Calu3 (cell line): ENCODE measurements around the gene RPP25L. TPM values are rescaled to one million over a fixed set of nuclear protein-coding genes. Genes with fewer than 3 reads are reported as not detected.
A peak's percentile ranks its signal among the peaks of the same experiment; 100 is the strongest.

ENCODE experiments used
- BruUV-seq: library from RNA; stranded (reverse); fragments of 400-500 nt; replicated peaks from 2 replicates; lab custom pipeline; 2021; lab: Mats Ljungman, UMichigan
- CTCF ChIA-PET: fragments of 300-600 bp; sonication (Branson Sonifier 250); formaldehyde crosslinking; loops from one replicate; lab custom pipeline; 2022; ENCODE audit warnings: antibody characterized with exemption; lab: Charles Lee
- DNase-seq: peaks from one replicate; pipeline ENCODE4 v3.0.0; 2022
- H3K27ac Mint-ChIP-seq: one replicate; pipeline ENCODE4 v1.8.0; 2022; ENCODE audit warnings: mixed read lengths; ENCODE audit not compliant: unreplicated experiment
- H3K27me3 Mint-ChIP-seq: one replicate; pipeline ENCODE4 v1.8.0; 2022; ENCODE audit warnings: mixed read lengths; ENCODE audit not compliant: unreplicated experiment
- H3K36me3 Mint-ChIP-seq: one replicate; pipeline ENCODE4 v1.8.0; 2022; ENCODE audit warnings: mild to moderate bottlenecking, moderate library complexity, mixed read lengths; ENCODE audit not compliant: insufficient read depth, unreplicated experiment
- H3K4me1 Mint-ChIP-seq: one replicate; pipeline ENCODE4 v1.8.0; 2022; ENCODE audit warnings: mild to moderate bottlenecking, low read depth, mixed read lengths; ENCODE audit not compliant: unreplicated experiment
- H3K4me3 Mint-ChIP-seq: one replicate; pipeline ENCODE4 v1.8.0; 2022; ENCODE audit warnings: mild to moderate bottlenecking, low read depth, moderate library complexity, mixed read lengths; ENCODE audit not compliant: unreplicated experiment
- H3K9me3 Mint-ChIP-seq: one replicate; pipeline ENCODE4 v1.8.0; 2022; ENCODE audit warnings: low read depth, mixed read lengths; ENCODE audit not compliant: unreplicated experiment
- intact Hi-C: fragments of 100-400 bp; cut with micrococcal nuclease; formaldehyde crosslinking; loops from one replicate; pipeline ENCODE4 v1.10.0; 2022; ENCODE audit not compliant: unreplicated experiment
- total RNA-seq: library from RNA; stranded (reverse); gene quantifications from 2 replicates; pipeline ENCODE4 v1.2.3, GENCODE V29; 2022
- TF ChIP-seq, protein P1 (sequence below): fragments of 200-600 bp; IDR thresholded peaks from one replicate; pipeline ENCODE4 v1.8.0; 2022; ENCODE audit warnings: antibody characterized with exemption; ENCODE audit not compliant: unreplicated experiment

Gene RPP25L
- total RNA-seq, 1 experiment from 2014 or later, result 17.6 TPM

DNA sequence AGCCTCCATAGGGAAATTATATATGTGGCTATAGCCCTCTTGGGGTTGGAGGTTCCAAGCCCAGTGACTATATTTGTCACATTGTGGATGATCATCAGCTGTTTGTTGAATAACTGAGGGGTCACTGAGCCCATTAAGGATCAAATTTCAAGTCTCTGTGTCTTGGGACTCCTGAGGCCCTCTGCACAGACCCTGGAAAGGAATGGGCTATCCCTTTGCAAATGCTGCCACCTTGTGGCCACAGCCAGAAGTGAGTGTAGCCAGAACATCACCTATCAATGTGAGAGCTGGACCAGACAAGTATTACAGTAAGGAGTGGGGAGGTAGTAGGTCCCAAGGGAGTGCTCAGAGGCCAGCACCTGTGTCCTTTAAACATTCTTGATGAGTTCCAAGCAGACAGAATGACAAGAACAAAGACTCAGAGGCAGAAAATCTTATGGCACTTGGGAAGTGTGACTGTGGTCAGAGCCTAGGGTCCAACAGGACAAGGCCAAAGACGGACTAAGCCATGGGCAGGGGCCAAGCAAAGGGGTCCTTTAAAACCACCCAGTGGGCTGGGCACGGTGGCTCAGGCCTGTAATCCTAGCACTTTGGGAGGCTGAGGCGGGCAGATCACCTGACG, 8.2 kb downstream of the RPP25L start:
- CTCF ChIA-PET, result interaction anchor here (0.6 to 1.4 kb wide), 11 partner anchors 8 to 310 kb away, joined by 3 to 7 read pairs (median 4); no protein-coding TSS in a partner anchor
- BruUV-seq, result no TSS peak
- no peaks in the 10 kb centered on the region for H3K36me3 Mint-ChIP-seq

DNA sequence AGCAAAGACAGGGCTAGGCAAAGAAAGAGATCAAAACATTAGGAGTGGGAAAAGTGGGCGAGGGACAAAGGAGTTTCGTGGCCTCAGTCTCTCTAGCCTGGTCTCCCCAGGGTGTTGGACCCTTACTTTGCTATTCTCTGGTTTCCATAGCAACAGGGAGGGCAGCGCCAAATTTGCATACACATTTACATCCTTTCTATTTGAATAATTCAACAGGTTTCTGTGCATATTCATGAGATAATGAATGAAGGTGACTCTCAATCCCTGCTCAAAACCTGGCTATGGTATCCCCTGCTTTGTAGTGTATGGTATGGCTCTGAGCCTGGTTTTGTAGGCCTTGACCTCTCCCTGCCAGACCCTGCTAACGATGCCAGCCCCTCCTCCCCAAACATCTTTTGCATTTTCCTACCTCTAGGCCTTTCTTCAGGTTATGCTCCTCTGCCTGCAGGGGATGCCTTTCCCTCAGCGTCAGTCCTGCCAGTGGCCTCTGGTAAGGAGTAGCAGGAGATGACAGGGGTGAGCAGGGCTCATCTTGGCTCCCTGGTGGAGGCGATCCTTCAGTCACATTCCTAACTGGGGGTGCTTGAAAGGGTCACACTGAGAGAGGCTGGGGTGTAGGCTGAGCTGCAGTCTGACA, 9.8 kb downstream of the RPP25L start:
- intact Hi-C loops, result no loop called here
- no peaks in the 10 kb centered on the region for H3K36me3 Mint-ChIP-seq
- H3K9me3 Mint-ChIP-seq, result no peaks in the 10 kb centered on the region
- no peaks in the 10 kb centered on the region for H3K4me1 Mint-ChIP-seq
- CTCF ChIA-PET, result no interaction called here
- peaks cover 65% of the 10 kb centered on the region for H3K27me3 Mint-ChIP-seq
- no peak for DNase-seq
- no TSS peak for BruUV-seq
- H3K4me3 Mint-ChIP-seq, result no peak overlapping the region
- TF ChIP-seq, protein P1, sequence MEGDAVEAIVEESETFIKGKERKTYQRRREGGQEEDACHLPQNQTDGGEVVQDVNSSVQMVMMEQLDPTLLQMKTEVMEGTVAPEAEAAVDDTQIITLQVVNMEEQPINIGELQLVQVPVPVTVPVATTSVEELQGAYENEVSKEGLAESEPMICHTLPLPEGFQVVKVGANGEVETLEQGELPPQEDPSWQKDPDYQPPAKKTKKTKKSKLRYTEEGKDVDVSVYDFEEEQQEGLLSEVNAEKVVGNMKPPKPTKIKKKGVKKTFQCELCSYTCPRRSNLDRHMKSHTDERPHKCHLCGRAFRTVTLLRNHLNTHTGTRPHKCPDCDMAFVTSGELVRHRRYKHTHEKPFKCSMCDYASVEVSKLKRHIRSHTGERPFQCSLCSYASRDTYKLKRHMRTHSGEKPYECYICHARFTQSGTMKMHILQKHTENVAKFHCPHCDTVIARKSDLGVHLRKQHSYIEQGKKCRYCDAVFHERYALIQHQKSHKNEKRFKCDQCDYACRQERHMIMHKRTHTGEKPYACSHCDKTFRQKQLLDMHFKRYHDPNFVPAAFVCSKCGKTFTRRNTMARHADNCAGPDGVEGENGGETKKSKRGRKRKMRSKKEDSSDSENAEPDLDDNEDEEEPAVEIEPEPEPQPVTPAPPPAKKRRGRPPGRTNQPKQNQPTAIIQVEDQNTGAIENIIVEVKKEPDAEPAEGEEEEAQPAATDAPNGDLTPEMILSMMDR, result no peak
- H3K27ac Mint-ChIP-seq, result no peak overlapping the region

More for the DNA sequence above, 8.2 kb downstream of the RPP25L start:
- Mint-ChIP-seq H3K9me3 (no peaks in the 10 kb centered on the region), H3K27ac (no peak overlapping the region), H3K4me3 (no peak overlapping the region), H3K27me3 (peaks cover 49% of the 10 kb centered on the region), H3K4me1 (no peaks in the 10 kb centered on the region)
- intact Hi-C loops, result no loop called here
- peak; percentile 75 for DNase-seq
- TF ChIP-seq, protein P1, result peak; percentile 80

DNA sequence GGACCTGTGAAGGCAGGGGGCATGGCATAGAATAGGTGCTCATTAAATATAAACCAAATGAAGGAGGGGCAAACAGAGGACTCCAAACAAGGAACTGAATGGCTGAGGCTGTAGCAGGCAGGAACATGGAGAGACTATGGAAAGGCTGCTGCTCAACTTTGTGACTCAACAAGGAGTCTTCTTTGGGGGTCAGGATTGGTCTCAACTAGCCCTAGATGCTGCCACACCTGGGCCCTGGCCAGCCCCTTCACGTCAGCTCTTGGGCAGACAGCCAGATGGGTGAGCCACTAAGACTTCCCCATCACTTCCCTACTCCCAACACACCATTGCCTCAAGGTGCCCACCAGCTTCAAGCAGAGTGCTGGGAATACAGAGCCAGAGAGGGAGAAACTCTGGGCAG, 11.0 kb downstream of the RPP25L start:
- TF ChIP-seq, protein P1, result no peak
- intact Hi-C loops, result no loop called here
- DNase-seq, result peak; percentile 15
- H3K36me3 Mint-ChIP-seq, result no peaks in the 10 kb centered on the region
- BruUV-seq, result no TSS peak
- H3K4me3 Mint-ChIP-seq, result no peak overlapping the region
- no peaks in the 10 kb centered on the region for H3K9me3 Mint-ChIP-seq
- H3K27me3 Mint-ChIP-seq, result peaks cover 76% of the 10 kb centered on the region
- no peaks in the 10 kb centered on the region for H3K4me1 Mint-ChIP-seq
- H3K27ac Mint-ChIP-seq, result no peak overlapping the region
- CTCF ChIA-PET, result no interaction called here

DNA sequence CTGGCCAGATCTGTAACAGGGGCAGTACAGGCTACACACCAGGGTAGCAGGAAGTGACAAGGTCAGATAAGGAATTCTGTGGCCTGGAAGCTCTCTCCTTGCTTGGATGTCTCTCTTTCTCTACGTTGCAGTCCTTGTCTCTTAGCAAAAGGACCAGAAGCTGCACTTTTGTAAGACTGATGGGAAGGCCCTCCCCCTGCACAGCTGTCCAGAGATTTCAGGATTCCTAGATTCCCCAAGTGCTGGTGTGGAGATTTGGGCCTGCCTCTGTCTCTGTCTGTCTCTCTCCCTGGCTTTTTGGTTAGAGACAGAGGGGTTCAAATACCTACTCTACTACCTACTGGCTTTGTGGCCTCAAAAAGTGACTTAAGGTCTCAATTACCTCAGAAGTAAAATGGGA, 12.4 kb downstream of the RPP25L start:
- no TSS peak for BruUV-seq
- CTCF ChIA-PET, result no interaction called here
- TF ChIP-seq, protein P1, result no peak
- Mint-ChIP-seq H3K27me3 (peaks cover 81% of the 10 kb centered on the region), H3K9me3 (no peaks in the 10 kb centered on the region), H3K36me3 (no peaks in the 10 kb centered on the region), H3K27ac (no peak overlapping the region), H3K4me3 (no peak overlapping the region), H3K4me1 (no peaks in the 10 kb centered on the region)
- DNase-seq, result no peak
- intact Hi-C loops, result loop anchor here (10.0 kb wide), 1 partner anchor 195 kb away; no protein-coding TSS in a partner anchor
